HL-60 (cell line): ENCODE results near the gene KCNMA1.

Source experiments
- CTCF ChIP-seq: IDR thresholded peaks from one replicate; pipeline ENCODE4 v1.5.1; 2011; ENCODE audit warnings: low read length, control low read depth, inconsistent platforms; ENCODE audit not compliant: insufficient read depth
- SPI1 ChIP-seq: IDR thresholded peaks from 2 replicates; pipeline ENCODE4 v1.6.1; 2012; ENCODE audit warnings: low read depth, mild to moderate bottlenecking, borderline replicate concordance

DNA sequence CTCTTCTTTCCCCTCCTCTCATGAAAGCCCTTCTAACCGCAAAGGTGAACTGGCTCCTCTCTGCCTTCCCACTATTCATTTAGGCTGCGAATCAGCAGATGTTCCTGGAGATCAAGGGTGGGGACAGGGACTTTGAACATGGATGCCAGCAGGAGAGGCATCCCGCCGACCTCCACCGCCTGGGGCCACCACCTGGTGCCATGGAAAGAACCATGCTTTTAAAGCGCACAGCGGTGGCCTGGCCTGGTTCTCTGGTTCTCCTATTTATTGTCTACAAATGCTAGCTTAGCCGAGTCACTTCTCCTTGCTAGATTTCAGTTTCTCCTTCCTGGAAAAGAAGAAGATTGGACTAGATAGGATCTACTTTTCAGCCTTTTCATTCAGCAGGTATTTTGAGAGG lies 43.2 kb upstream of the KCNMA1 start:
- no peak for TF ChIP-seq CTCF
- TF ChIP-seq SPI1, result no peak
